GM19468 (cell line): ENCODE measurements around the gene CDH23.
"Not testable (repeated sequence)": the region's sequence is repeated elsewhere in the genome, so short reads cannot be mapped to it uniquely, and the experiment has no call there.

Source experiments
- ATAC-seq: cut with Tn5 transposase; IDR thresholded peaks from one replicate; pipeline ENCODE4 v1.9.1; 2021; ENCODE audit warnings: mild to moderate bottlenecking, moderate library complexity, moderate number of reproducible peaks; ENCODE audit not compliant: unreplicated experiment; ENCODE audit errors: extremely low read depth

The CDH23 gene

DNA sequence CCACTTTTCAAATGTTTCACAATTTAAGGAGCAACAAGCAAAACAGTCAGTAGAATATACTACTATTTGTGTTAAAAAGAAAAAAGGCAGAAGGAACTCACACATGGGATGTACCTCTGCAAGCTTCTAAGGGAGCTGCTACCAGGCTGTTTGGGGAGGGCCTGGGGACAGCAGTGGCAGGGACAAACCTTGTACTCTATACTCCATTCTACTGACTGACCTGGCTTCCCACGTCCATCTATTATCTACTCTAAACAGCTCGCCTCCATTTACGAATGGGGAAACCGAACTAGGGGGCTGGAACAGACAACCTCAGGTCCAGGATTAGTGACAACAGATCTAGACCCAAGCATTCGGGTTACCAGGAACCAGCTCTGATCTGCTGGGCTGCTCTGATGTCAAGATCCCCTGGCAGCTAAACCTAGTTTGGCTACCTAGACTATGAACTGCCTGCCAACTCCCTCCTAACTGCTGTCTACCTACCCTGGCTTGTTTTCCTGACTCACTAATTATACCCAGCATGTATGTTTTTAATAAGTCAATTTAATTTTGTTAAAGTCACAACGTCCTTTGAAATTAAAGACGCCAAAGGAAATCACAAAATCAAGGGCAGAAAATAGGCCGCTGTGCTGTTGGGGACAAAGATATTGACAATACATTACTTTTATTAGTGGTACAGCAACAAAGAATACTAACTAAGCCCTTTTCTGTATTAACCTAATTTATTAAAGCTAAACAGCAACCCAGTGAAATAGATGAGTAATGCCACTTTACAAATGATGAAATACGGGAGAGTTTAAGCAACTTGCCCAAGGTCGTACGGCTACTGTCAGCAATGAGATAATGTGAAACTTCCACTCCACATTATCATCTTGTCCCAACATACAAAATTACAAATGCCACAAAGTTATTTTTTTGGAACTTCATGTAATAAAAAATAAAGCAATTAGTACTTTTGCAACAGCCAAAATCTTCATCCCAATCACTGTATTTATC, 449.0 kb downstream of the CDH23 start:
- no peak for ATAC-seq

DNA sequence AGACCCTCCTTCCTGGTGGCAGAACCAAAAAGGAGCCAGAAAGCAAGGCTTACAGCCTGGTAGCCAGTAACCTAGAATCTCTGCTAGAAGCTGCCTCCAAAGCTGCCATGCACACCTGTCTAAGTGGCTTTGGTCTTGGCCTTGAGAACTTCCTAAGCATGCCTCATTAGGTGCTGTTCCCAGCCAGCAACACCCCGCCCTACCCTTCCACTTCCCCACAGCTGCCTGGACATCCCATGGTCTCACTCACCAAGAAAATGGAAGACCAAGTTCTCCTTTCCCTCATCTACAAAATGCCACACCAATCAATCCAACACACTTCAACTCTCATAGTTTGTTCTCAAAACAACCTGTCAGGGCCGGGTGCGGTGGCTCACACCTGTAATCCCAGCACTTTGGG, 450.1 kb downstream of the CDH23 start:
- ATAC-seq = no peak

GRCh38 chr10:71847418-71847817, 450.7 kb downstream of the CDH23 start:
- ATAC-seq = no peak

DNA sequence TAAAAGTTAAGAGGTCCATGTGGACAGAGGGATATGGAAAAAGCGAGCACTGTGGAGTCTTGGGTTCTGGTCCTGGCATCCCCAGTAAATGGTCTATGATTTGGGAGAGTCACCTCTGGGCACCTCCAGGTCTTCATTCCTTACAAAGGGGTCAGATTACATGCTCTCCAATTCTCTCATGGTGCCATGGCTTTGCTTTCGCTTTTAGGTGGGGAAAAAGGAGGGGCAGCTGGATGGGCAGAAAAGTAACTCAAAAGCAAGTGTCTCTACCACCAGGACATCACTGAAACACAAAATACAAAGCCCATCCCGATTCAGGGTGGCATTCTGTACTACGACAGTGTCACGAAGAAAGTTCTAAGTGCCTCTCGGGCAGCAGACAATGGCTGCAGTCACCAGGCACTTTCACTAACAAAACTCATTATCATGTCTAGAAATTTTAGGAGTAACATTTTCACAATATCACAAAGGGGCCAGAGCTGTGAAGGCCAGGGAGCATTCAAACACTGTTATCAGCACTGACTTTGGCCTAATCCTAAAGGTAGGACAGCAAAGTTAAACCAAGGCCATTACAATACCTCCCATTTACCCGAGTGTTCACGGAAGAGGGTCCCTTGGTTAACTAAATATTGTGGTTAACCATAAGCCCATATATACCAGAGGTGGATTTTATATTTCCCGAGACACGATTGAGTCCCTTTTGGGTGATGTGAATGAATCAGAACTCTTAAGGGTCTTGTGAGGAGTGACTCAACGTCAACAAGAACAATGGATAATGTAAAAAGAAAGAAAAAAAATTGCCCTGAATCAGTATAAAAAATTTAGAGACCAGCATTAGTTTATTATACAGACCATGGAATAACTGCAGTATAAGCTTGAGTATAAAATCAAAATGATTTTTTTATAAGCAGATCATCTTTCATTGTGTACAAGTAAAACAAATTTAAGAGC, 451.9 kb downstream of the CDH23 start:
- ATAC-seq = no peak

- ATAC-seq = no peak
These were observed 452.8 kb downstream of the CDH23 start for GRCh38 chr10:71849461-71849908.

GRCh38 chr10:71850021-71850742, 453.5 kb downstream of the CDH23 start:
- no peak for ATAC-seq

DNA sequence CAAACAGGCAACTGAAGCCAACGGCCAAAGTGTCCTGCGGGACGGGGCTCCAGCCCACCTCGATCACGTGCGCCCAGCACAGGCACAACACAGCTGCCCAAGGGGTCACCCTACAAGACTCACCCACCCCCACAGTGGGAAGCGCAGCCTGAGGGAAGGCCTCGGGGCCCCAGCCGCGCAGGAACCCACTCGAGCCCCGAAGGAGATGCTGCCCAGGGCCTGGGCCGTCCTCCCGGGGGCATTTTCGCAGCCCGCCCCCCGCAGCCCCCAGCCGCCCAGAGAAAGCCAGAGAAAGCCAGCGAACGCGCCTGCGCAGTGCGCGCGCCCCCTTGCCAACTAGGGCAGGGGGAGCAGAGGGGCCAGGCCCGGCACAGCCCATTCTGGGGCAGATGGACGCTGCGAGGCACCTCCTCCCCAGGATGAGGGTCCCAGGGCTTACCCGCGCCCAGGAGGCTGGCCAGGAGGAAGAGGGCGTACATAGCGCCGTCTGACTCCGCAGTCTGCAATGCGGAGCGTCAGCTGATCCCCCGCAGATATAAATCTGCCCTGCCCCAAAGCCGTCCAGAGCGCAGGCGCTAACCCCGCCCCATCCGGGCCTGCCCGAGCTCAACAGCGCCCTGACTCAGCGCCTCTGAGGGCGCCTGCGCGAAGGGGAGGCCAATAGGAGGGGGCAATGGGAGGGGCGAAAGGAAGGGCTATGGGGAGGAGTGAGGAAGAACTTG, 454.2 kb downstream of the CDH23 start, which contains the start of gene PSAP:
PSAP (minus strand) TSS at position 509 of the 722 bp plus-strand sequence; CDS start at position 479, 30 bp downstream.
- peak; percentile 93 for ATAC-seq

- ATAC-seq = not testable (repeated sequence)
These were observed 454.9 kb downstream of the CDH23 start for GRCh38 chr10:71851465-71852095.

- no peak for ATAC-seq
These were observed 455.7 kb downstream of the CDH23 start for GRCh38 chr10:71852355-71852937.

GRCh38 chr10:71854031-71854430, 457.3 kb downstream of the CDH23 start:
- no peak for ATAC-seq

GRCh38 chr10:71856619-71857018, 459.9 kb downstream of the CDH23 start:
- ATAC-seq = no peak

GRCh38 chr10:71857934-71858890, 461.5 kb downstream of the CDH23 start:
- ATAC-seq = no peak

DNA sequence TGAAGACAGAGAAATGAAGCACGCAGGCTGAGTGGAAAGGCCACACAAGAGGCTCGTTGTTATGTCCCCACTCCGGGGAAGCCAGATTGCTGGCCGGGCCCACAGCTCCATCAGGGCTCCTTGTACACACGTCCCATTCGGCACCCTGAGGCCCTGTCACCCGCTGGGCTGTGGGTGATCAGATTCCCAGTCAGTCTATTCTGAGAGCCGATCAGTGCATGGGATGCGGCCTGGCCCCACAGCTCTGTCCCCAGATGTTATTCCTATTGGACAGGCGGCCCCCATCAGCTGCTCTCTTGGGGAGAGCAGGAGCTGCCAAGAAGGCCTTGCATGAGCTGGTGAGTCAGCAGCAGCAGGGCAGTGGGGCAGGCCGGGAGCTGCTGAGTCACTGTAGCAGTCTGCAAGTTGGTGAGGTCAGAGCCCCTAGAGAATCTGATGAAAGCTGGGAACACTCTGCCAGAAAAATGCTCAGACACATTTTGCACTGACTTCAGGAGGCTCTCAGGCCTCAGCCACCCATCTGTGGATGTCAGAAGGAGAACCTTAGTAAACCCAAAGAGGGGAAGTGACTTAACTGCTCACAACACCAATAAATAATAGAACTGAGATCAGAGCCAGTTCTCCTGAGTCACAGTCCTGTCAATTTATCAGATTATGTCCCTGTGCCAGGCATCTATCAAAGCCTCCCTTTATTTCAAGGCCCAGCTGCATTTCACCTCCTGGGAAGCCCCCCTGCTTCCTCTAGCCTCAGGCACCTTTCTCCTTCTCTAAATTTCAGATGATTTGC, 463.7 kb downstream of the CDH23 start:
- ATAC-seq = no peak

GRCh38 chr10:71863203-71863602, 466.5 kb downstream of the CDH23 start:
- no peak for ATAC-seq

DNA sequence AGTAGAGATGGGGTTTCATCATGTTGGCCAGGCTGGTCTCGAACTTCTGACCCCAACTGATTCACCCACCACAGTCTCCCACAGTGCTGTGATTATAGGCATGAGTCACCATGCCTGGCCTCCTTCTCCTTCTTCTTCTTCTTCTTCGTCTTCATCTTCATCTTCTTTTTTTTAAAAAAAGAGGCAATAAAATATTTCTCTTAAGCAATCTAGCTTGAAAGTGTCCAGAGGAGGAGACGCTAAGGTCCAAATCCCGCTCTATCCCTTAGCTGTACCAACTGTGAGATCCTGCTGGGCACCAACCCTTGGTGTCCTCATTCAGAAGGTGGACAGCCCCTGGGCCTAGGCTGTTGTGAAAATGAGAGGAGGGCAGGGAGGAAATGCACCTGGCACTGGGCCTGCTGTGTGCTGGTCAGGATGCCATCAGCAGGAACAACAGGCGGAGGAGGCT, 468.2 kb downstream of the CDH23 start:
- no peak for ATAC-seq
